IPS DF 4.7 (cell line): ENCODE results near the gene NARS2.

ENCODE experiments used
- DNase-seq: peaks from one replicate; pipeline ENCODE4 v3.0.0-alpha.2; 2013; ENCODE audit warnings: low spot score; ENCODE audit errors: extremely low read depth

NARS2 gene

GRCh38 chr11:78417175-78417887 lies 157.3 kb downstream of the NARS2 start, which contains the start of gene GAB2:
TSS of gene GAB2 (minus strand) at chr11:78417820. CDS start at chr11:78417720, 100 bp downstream.
- no peak for DNase-seq

GRCh38 chr11:78416285-78417174 lies 158.1 kb downstream of the NARS2 start:
- no peak for DNase-seq

- DNase-seq = no peak
Observed at GRCh38 chr11:78415338-78415737, 159.3 kb downstream of the NARS2 start.

- no peak for DNase-seq
Observed at GRCh38 chr11:78414321-78415051, 160.2 kb downstream of the NARS2 start.

GRCh38 chr11:78408619-78409018 lies 166.0 kb downstream of the NARS2 start:
- no peak for DNase-seq

- DNase-seq = no peak
Observed at GRCh38 chr11:78406568-78407196, 168.0 kb downstream of the NARS2 start.

- no peak for DNase-seq
Observed at GRCh38 chr11:78405805-78406204, 168.9 kb downstream of the NARS2 start.

GRCh38 chr11:78403781-78404180 lies 170.9 kb downstream of the NARS2 start:
- no peak for DNase-seq

GRCh38 chr11:78402847-78403246 lies 171.8 kb downstream of the NARS2 start:
- DNase-seq = no peak

GRCh38 chr11:78400702-78401101 lies 174.0 kb downstream of the NARS2 start:
- DNase-seq = no peak

GRCh38 chr11:78400116-78400515 lies 174.5 kb downstream of the NARS2 start:
- DNase-seq = no peak

- DNase-seq = no peak
Observed at GRCh38 chr11:78399136-78399535, 175.5 kb downstream of the NARS2 start.

- no peak for DNase-seq
Observed at GRCh38 chr11:78398715-78399114, 175.9 kb downstream of the NARS2 start.

- DNase-seq = no peak
Observed at GRCh38 chr11:78397398-78397797, 177.3 kb downstream of the NARS2 start.

- DNase-seq = no peak
Observed at GRCh38 chr11:78395597-78395996, 179.1 kb downstream of the NARS2 start.

- no peak for DNase-seq
Observed at GRCh38 chr11:78392854-78393253, 181.8 kb downstream of the NARS2 start.

GRCh38 chr11:78391424-78391823 lies 183.2 kb downstream of the NARS2 start:
- no peak for DNase-seq

GRCh38 chr11:78390809-78391208 lies 183.9 kb downstream of the NARS2 start:
- no peak for DNase-seq

- DNase-seq = no peak
Observed at GRCh38 chr11:78386215-78386941, 188.3 kb downstream of the NARS2 start.
